DND-41 (cell line): Measurements from ENCODE around the gene RMND1.

Experiments used
- EZH2 ChIP-seq: IDR thresholded peaks from 3 replicates; pipeline ENCODE4 v1.6.1; 2012; ENCODE audit warnings: borderline replicate concordance, low read depth, mild to moderate bottlenecking, moderate library complexity, low read length, inconsistent platforms; ENCODE audit not compliant: severe bottlenecking
- TF ChIP-seq, protein P1 (sequence below): IDR thresholded peaks from 2 replicates; pipeline ENCODE4 v1.5.1; 2012; ENCODE audit warnings: borderline replicate concordance, low read length, moderate library complexity, mild to moderate bottlenecking; ENCODE audit not compliant: poor library complexity, severe bottlenecking; ENCODE audit errors: extremely low read depth

DNA sequence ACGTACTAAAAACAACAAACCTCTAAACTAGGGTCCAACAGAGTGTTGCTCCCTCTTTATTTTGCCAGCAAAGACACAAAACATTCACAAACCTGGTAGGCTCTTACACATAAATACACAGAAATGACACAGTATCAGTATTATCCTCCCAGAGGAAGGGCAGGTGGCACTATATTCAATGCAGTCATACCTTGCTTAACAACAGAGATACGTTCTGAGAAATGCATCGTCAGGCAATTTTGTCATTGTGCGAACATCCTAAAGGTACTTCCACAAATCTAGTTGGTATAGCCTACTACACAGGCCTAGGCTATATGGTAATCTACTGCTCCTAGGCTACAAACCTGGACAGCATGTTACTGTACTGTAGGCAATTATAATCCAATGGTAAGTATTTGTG, 70.2 kb downstream of the RMND1 start:
- TF ChIP-seq, protein P1, sequence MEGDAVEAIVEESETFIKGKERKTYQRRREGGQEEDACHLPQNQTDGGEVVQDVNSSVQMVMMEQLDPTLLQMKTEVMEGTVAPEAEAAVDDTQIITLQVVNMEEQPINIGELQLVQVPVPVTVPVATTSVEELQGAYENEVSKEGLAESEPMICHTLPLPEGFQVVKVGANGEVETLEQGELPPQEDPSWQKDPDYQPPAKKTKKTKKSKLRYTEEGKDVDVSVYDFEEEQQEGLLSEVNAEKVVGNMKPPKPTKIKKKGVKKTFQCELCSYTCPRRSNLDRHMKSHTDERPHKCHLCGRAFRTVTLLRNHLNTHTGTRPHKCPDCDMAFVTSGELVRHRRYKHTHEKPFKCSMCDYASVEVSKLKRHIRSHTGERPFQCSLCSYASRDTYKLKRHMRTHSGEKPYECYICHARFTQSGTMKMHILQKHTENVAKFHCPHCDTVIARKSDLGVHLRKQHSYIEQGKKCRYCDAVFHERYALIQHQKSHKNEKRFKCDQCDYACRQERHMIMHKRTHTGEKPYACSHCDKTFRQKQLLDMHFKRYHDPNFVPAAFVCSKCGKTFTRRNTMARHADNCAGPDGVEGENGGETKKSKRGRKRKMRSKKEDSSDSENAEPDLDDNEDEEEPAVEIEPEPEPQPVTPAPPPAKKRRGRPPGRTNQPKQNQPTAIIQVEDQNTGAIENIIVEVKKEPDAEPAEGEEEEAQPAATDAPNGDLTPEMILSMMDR: no peak
- TF ChIP-seq EZH2: no peak
